ENCODE data around the gene IRF8. TPM values are rescaled to one million over a fixed set of nuclear protein-coding genes. Genes with fewer than 3 reads are reported as not detected.
A peak's percentile ranks its signal among the peaks of the same experiment; 100 is the strongest.

IRF8 gene
- total RNA-seq, 3 donors from 2014 or later (not counting 1 experiment from before 2014, with no cell fraction given) = 101 to 167 (median 122) TPM

DNA sequence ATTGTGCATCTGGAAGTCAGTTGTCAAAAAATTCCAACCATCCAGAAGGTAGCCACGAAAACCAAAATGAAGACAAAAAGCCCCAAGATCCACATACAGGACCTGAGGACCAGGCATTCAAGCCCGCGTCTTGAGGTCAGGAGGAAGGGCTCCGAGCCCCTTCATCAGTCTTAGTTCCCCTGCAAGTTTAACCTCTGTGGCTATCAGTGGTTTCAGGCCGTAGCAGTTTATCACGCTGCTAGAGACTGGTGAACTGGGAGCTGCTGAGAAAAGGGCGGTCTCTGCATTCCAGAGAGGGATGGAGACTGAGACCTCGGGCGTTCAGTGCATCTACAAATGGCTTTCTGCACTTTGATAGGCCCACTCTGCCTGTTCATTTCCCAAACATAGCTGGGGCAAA, 70.6 kb downstream of the IRF8 start:
- Mint-ChIP-seq H3K4me3 (no peak overlapping the region), H3K9me3 (no peaks in the 10 kb centered on the region), H3K36me3 (no peaks in the 10 kb centered on the region), H3K4me1 (peaks cover 22 to 29% of the 10 kb centered on the region in 2 donors), H3K27ac (no peak overlapping the region), H3K27me3 (ENCODE audit: low read depth in 2 of 2) (peaks cover 0 to 2% of the 10 kb centered on the region in 2 donors)
- Histone ChIP-seq H3K27ac (ENCODE audit: low read length) (no peak overlapping the region), H3K36me3 (ENCODE audit: control insufficient read depth, insufficient read depth, low read length) (no peaks in the 10 kb centered on the region), H3K27me3 (ENCODE audit: control insufficient read depth, insufficient read depth, low read length) (no peaks in the 10 kb centered on the region), H3K4me1 (ENCODE audit: control insufficient read depth, insufficient read depth, low read length) (peaks cover 15% of the 10 kb centered on the region), H3K9me3 (ENCODE audit: control insufficient read depth, insufficient read depth, low read length) (no peaks in the 10 kb centered on the region), H3K4me3 (ENCODE audit: low read length) (no peak overlapping the region)
- TF ChIP-seq CTCF (IDR thresholded peaks at IDR 0.05) = no peak
- intact Hi-C loops (cut with micrococcal nuclease) = no loop called here
- 60% methylated on average over 9 of the region's 9 CpGs for WGBS (ENCODE audit: insufficient coverage)
- no peak for ATAC-seq
- no peak for DNase-seq

DNA sequence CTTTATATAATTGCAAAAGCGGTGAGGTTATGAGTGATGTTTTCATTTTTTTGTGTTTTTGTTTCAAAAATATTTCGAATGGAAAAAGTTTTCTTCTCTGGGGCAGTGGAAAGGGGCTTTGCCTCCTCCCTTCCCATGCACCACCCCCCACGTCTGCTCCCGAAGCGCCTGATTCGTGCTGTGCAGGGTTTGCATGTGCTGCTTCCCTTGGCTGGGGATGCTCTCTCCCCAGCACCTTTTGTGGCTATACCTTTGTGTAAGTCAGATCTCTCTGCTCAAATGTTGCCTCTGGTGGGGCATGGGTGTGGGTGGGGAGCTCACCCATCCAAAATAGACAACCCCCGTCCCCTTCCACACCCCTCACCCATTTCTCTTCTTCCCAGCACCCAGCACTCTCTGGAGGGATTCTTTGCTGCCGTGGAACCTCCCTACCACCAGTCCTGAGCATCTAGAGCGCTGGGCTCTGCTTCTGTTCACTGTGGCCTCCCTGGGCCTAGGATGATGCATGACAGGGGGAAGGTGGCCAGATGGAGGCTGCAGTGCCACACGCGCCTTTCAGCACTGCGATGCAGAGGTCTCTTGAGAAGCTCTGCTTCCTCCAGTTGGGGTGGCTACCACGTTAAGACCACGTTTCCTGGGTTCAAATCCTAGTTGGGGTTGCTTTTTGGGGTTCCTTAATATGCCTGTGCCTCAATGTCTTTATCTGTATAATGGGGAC, 71.2 kb downstream of the IRF8 start:
- DNase-seq = no peak
- H3K4me3 Mint-ChIP-seq = no peak overlapping the region
- no peaks in the 10 kb centered on the region for H3K36me3 Mint-ChIP-seq
- H3K4me3 ChIP-seq (ENCODE audit: low read length) = no peak overlapping the region
- H3K9me3 ChIP-seq (ENCODE audit: control insufficient read depth, insufficient read depth, low read length) = no peaks in the 10 kb centered on the region
- intact Hi-C loops (cut with micrococcal nuclease) = no loop called here
- peaks cover 15% of the 10 kb centered on the region for H3K4me1 ChIP-seq (ENCODE audit: control insufficient read depth, insufficient read depth, low read length)
- ATAC-seq = no peak
- no peak for TF ChIP-seq CTCF (IDR thresholded peaks at IDR 0.05)
- peaks cover 0 to 2% of the 10 kb centered on the region in 2 donors for H3K27me3 Mint-ChIP-seq (ENCODE audit: low read depth in 2 of 2)
- H3K27me3 ChIP-seq (ENCODE audit: control insufficient read depth, insufficient read depth, low read length) = no peaks in the 10 kb centered on the region
- H3K27ac Mint-ChIP-seq = peak overlapping the region in 1 of 2 donors; percentile 13
- H3K36me3 ChIP-seq (ENCODE audit: control insufficient read depth, insufficient read depth, low read length) = no peaks in the 10 kb centered on the region
- peaks cover 22 to 29% of the 10 kb centered on the region in 2 donors for H3K4me1 Mint-ChIP-seq
- no peaks in the 10 kb centered on the region for H3K9me3 Mint-ChIP-seq
- WGBS (ENCODE audit: insufficient coverage) = 88% methylated on average over 13 of the region's 14 CpGs
- H3K27ac ChIP-seq (ENCODE audit: low read length) = no peak overlapping the region

GRCh38 chr16:85970738-85971137, 71.8 kb downstream of the IRF8 start:
- H3K9me3 Mint-ChIP-seq = no peaks in the 10 kb centered on the region
- Histone ChIP-seq H3K36me3 (ENCODE audit: control insufficient read depth, insufficient read depth, low read length) (no peaks in the 10 kb centered on the region), H3K27ac (ENCODE audit: low read length) (no peak overlapping the region), H3K27me3 (ENCODE audit: control insufficient read depth, insufficient read depth, low read length) (no peaks in the 10 kb centered on the region), H3K4me3 (ENCODE audit: low read length) (no peak overlapping the region), H3K4me1 (ENCODE audit: control insufficient read depth, insufficient read depth, low read length) (peaks cover 15% of the 10 kb centered on the region), H3K9me3 (ENCODE audit: control insufficient read depth, insufficient read depth, low read length) (no peaks in the 10 kb centered on the region)
- 94% methylated on average over 3 of the region's 3 CpGs for WGBS (ENCODE audit: insufficient coverage)
- H3K27ac Mint-ChIP-seq = peak overlapping the region in 1 of 2 donors; percentile 13
- no peak for DNase-seq
- peaks cover 0 to 2% of the 10 kb centered on the region in 2 donors for H3K27me3 Mint-ChIP-seq (ENCODE audit: low read depth in 2 of 2)
- H3K4me1 Mint-ChIP-seq = peaks cover 22 to 29% of the 10 kb centered on the region in 2 donors
- H3K36me3 Mint-ChIP-seq = no peaks in the 10 kb centered on the region
- ATAC-seq = no peak
- no peak overlapping the region for H3K4me3 Mint-ChIP-seq
- intact Hi-C loops (cut with micrococcal nuclease) = no loop called here
- no peak for TF ChIP-seq CTCF (IDR thresholded peaks at IDR 0.05)

Other genes with a start within 250 kb of the IRF8 start
- 1 to 10 TPM in 1 of 3 donors, under 1 TPM in 2; 0.73 to 2.6 (median 0.89) TPM for gene GINS2, start 210.2 kb upstream of the IRF8 start, total RNA-seq
- gene C16orf74, start 148.1 kb upstream of the IRF8 start, total RNA-seq = 1 to 10 TPM in 2 of 3 donors, under 1 TPM in 1; 0.71 to 2.2 (median 1.8) TPM
- 10 to 100 TPM; 21.2 to 26.4 (median 24.1) TPM for gene EMC8, start 99.6 kb upstream of the IRF8 start, total RNA-seq
- 100 to 1,000 TPM; 338 to 422 (median 410) TPM for gene COX4I1, start 99.5 kb upstream of the IRF8 start, total RNA-seq

Measured in natural killer cell (primary cell).